ENCODE data around the gene GPR15LG. TPM values are rescaled to one million over a fixed set of nuclear protein-coding genes. Genes with fewer than 3 reads are reported as not detected.

Gene GPR15LG
- total RNA-seq, 4 donors from 2014 or later, result 197 to 480 (median 266) TPM

- TF ChIP-seq EP300 (IDR thresholded peaks at IDR 0.05; ENCODE audit: low read depth) (no peak), POLR2AphosphoS5 (IDR thresholded peaks at IDR 0.05) (peak in 2 of 3 donors; percentile 23 to 57), POLR2A (IDR thresholded peaks at IDR 0.05) (peak; percentile 40), CTCF (IDR thresholded peaks at IDR 0.05) (no peak)
- Histone ChIP-seq H3K4me1 (peaks cover 13 to 75% (median 59%) of the 10 kb centered on the region in 4 donors), H3K4me3 (no peak overlapping the region), H3K27ac (peak overlapping the region; percentile 84 to 88 (median 86)), H3K36me3 (no peaks in the 10 kb centered on the region), H3K9me3 (no peaks in the 10 kb centered on the region), H3K27me3 (peaks cover 25% of the 10 kb centered on the region)
- DNase-seq, result peak; percentile 83
- WGBS, 2 donors (ENCODE audit: low coverage in 1 of 2), result 20 to 58% methylated on average over 1 to 7 of the region's 7 CpGs
- in situ Hi-C loops (cut with MboI; ENCODE audit: low pct_ligation_motif_present in 1 of 4, low pct_unique_long_range_greater_than_20kb in 1 of 4, low sequenced_read_pairs in 3 of 4) (no loop called here), intact Hi-C loops (cut with DNase I; ENCODE audit: low total_unique reads) (no loop called here)
Measured at GRCh38 chr10:84198206-84198915, 24.8 kb downstream of the GPR15LG start.

- no peak overlapping the region for H3K4me3 ChIP-seq
- in situ Hi-C loops (cut with MboI; ENCODE audit: low pct_ligation_motif_present in 1 of 4, low pct_unique_long_range_greater_than_20kb in 1 of 4, low sequenced_read_pairs in 3 of 4) (loop anchor here in 2 of 4 donors (10.0 kb wide), 1 partner anchor 56 kb away; no protein-coding TSS in a partner anchor), intact Hi-C loops (cut with DNase I; ENCODE audit: low total_unique reads) (no loop called here)
- WGBS, 2 donors (ENCODE audit: low coverage in 1 of 2), result 7 to 45% methylated on average over 3 to 11 of the region's 11 CpGs
- no peaks in the 10 kb centered on the region for H3K9me3 ChIP-seq
- peaks cover 13 to 57% (median 41%) of the 10 kb centered on the region in 4 donors for H3K4me1 ChIP-seq
- no peaks in the 10 kb centered on the region for H3K36me3 ChIP-seq
- peak; percentile 56 for TF ChIP-seq POLR2A (IDR thresholded peaks at IDR 0.05)
- TF ChIP-seq CTCF (IDR thresholded peaks at IDR 0.05), result no peak
- TF ChIP-seq POLR2AphosphoS5 (IDR thresholded peaks at IDR 0.05), result peak; percentile 42 to 44 (median 44)
- DNase-seq, result peak; percentile 75
- H3K27me3 ChIP-seq, result peaks cover 2% of the 10 kb centered on the region
- peak overlapping the region; percentile 84 to 88 (median 86) for H3K27ac ChIP-seq
Measured at GRCh38 chr10:84200537-84201243, 27.1 kb downstream of the GPR15LG start.

- TF ChIP-seq EP300 (IDR thresholded peaks at IDR 0.05; ENCODE audit: low read depth), result no peak
- no peak for TF ChIP-seq POLR2AphosphoS5 (IDR thresholded peaks at IDR 0.05)
- peak; percentile 40 for TF ChIP-seq POLR2A (IDR thresholded peaks at IDR 0.05)
- peak in 3 of 5 experiments; percentile 10 to 39 (median 15) for TF ChIP-seq CTCF (IDR thresholded peaks at IDR 0.05)
- Histone ChIP-seq H3K27me3 (no peaks in the 10 kb centered on the region), H3K27ac (peak overlapping the region; percentile 84 to 88 (median 86)), H3K4me1 (peaks cover 9 to 53% (median 37%) of the 10 kb centered on the region in 4 donors), H3K36me3 (no peaks in the 10 kb centered on the region), H3K9me3 (no peaks in the 10 kb centered on the region), H3K4me3 (no peak overlapping the region)
- intact Hi-C loops (cut with DNase I; ENCODE audit: low total_unique reads), result no loop called here
- DNase-seq, result no peak
- in situ Hi-C loops (cut with MboI; ENCODE audit: low pct_ligation_motif_present in 1 of 4, low pct_unique_long_range_greater_than_20kb in 1 of 4, low sequenced_read_pairs in 3 of 4), result loop anchor here in 2 of 4 donors (10.0 kb wide), 1 partner anchor 56 kb away; no protein-coding TSS in a partner anchor
- WGBS, 2 donors (ENCODE audit: low coverage in 1 of 2), result 40% methylated on average over 6 of the region's 6 CpGs; no CpG with 5 or more reads in 1 of the 2 donors
Measured at GRCh38 chr10:84201244-84201606, 27.6 kb downstream of the GPR15LG start.

GRCh38 chr10:84201682-84202081, 28.1 kb downstream of the GPR15LG start:
- peak; percentile 9 for DNase-seq
- Histone ChIP-seq H3K4me3 (no peak overlapping the region), H3K9me3 (no peaks in the 10 kb centered on the region), H3K36me3 (no peaks in the 10 kb centered on the region), H3K27me3 (no peaks in the 10 kb centered on the region), H3K27ac (peak overlapping the region; percentile 84 to 88 (median 86)), H3K4me1 (peaks cover 4 to 49% (median 33%) of the 10 kb centered on the region in 4 donors)
- 87% methylated on average over 11 of the region's 11 CpGs; no CpG with 5 or more reads in 1 of the 2 donors for WGBS, 2 donors (ENCODE audit: low coverage in 1 of 2)
- intact Hi-C loops (cut with DNase I; ENCODE audit: low total_unique reads) (no loop called here), in situ Hi-C loops (cut with MboI; ENCODE audit: low pct_ligation_motif_present in 1 of 4, low pct_unique_long_range_greater_than_20kb in 1 of 4, low sequenced_read_pairs in 3 of 4) (loop anchor here in 2 of 4 donors (10.0 kb wide), 1 partner anchor 57 kb away; no protein-coding TSS in a partner anchor)
- TF ChIP-seq POLR2AphosphoS5 (IDR thresholded peaks at IDR 0.05) (no peak), EP300 (IDR thresholded peaks at IDR 0.05; ENCODE audit: low read depth) (no peak), POLR2A (IDR thresholded peaks at IDR 0.05) (no peak), CTCF (IDR thresholded peaks at IDR 0.05) (no peak)
